ENCODE results near the gene GAB1.

The GAB1 gene

GRCh38 chr4:143326735-143327134, 9.9 kb upstream of the GAB1 start:
- TF ChIP-seq, protein P1, sequence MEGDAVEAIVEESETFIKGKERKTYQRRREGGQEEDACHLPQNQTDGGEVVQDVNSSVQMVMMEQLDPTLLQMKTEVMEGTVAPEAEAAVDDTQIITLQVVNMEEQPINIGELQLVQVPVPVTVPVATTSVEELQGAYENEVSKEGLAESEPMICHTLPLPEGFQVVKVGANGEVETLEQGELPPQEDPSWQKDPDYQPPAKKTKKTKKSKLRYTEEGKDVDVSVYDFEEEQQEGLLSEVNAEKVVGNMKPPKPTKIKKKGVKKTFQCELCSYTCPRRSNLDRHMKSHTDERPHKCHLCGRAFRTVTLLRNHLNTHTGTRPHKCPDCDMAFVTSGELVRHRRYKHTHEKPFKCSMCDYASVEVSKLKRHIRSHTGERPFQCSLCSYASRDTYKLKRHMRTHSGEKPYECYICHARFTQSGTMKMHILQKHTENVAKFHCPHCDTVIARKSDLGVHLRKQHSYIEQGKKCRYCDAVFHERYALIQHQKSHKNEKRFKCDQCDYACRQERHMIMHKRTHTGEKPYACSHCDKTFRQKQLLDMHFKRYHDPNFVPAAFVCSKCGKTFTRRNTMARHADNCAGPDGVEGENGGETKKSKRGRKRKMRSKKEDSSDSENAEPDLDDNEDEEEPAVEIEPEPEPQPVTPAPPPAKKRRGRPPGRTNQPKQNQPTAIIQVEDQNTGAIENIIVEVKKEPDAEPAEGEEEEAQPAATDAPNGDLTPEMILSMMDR (IDR thresholded peaks at IDR 0.05; ENCODE audit: control extremely low read depth, extremely low read depth, low read depth, missing control alignments) = no peak
- ChIA-PET CTCF (interaction anchor here (0.6 to 1.1 kb wide), 3 partner anchors 17 to 149 kb away, joined by 3 to 4 read pairs (median 3); no protein-coding TSS in a partner anchor), POLR2A (no interaction called here)

GRCh38 chr4:143329985-143330384, 6.7 kb upstream of the GAB1 start:
- TF ChIP-seq, protein P1 (IDR thresholded peaks at IDR 0.05; ENCODE audit: control extremely low read depth, extremely low read depth, low read depth, missing control alignments) = no peak
- no peak for DNase-seq (ENCODE audit: extremely low spot score)
- POLR2A ChIA-PET = interaction anchor here (0.5 kb wide), 1 partner anchor 48 kb away, joined by 3 read pairs; no protein-coding TSS in a partner anchor
- CTCF ChIA-PET = interaction anchor here (1.4 to 1.9 kb wide), 2 partner anchors 9 to 14 kb away, joined by 4 to 8 read pairs; no protein-coding TSS in a partner anchor

More at GRCh38 chr4:143326735-143327134, 9.9 kb upstream of the GAB1 start:
- no peak for DNase-seq (ENCODE audit: extremely low spot score)

GRCh38 chr4:143335979-143336780, 496 bp upstream of the GAB1 start:
- TF ChIP-seq, protein P1 (IDR thresholded peaks at IDR 0.05; ENCODE audit: control extremely low read depth, extremely low read depth, low read depth, missing control alignments) = no peak
- peak; percentile 64 for DNase-seq (ENCODE audit: extremely low spot score)
- ChIA-PET CTCF (interaction anchor here (0.8 to 1.9 kb wide), 9 partner anchors 9 to 138 kb away, joined by 3 to 8 read pairs (median 4); no protein-coding TSS in a partner anchor), POLR2A (interaction anchor here (0.6 to 1.1 kb wide), 3 partner anchors 15 to 85 kb away, joined by 3 to 4 read pairs (median 3); no protein-coding TSS in a partner anchor)

DNA sequence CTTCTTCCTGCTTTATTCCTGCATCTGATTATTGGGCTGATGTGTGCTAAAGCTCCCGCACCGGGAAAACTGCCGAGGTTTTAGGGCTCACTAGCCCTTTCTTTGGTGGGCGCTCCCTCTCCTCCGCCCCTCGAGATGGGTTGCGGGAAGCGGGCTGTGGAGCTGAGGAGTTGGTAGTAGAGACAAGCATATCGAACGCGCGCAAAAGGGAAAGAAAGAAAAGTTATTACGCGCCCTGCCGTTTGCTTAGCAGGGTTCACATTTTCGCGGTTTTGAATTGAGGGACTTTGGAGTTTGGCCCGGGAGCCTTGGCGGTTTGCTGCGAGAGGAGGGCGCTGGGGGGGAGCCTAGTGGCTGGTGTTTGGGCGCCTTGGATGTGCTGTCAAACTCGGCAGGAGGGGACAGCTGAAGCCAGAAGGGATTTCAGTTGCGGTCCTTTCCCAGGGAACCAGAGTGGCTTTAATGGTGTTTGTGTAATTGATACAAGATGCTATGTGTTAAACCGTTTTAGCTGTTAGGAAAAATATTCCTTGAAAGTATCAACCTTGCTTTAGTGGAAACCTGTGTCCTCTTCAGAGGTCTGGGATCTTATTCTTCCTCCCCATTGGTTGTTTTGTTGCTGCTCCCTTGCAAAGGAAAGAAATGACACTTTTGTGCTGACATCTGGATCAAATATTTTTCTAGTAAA, 1.1 kb downstream of the GAB1 start:
- DNase-seq (ENCODE audit: extremely low spot score) = no peak
- CTCF ChIA-PET = interaction anchor here (0.8 to 6.9 kb wide), 8 partner anchors 8 to 172 kb away, joined by 3 to 40 read pairs (median 5); no protein-coding TSS in a partner anchor
- TF ChIP-seq, protein P1 (IDR thresholded peaks at IDR 0.05; ENCODE audit: control extremely low read depth, extremely low read depth, low read depth, missing control alignments) = no peak
- POLR2A ChIA-PET = interaction anchor here (0.7 to 1.1 kb wide), 2 partner anchors 37 to 41 kb away, joined by 3 read pairs; no protein-coding TSS in a partner anchor

DNA sequence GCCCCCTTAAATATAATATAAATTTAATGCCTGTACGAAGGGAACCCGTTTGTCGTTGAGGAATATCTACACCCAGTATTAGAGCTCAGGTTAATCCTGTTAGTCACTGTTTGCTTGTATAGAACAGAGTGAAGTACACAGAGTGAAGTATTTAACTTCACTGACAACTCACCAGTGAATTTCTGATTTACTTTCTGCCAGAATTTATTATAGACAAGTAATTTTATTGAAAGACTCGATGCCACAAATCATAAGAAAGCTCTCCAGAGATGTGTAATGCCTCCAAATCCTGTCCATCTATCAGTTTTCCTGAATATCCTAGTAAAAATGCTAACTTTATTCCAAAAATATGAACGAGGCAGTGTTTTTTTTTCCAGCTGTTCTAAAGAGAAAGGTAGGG, 1.6 kb downstream of the GAB1 start:
- ChIA-PET POLR2A (no interaction called here), CTCF (interaction anchor here (1.7 to 6.9 kb wide), 3 partner anchors 14 to 172 kb away, joined by 4 to 40 read pairs (median 5); no protein-coding TSS in a partner anchor)
- no peak for DNase-seq (ENCODE audit: extremely low spot score)
- TF ChIP-seq, protein P1 (IDR thresholded peaks at IDR 0.05; ENCODE audit: control extremely low read depth, extremely low read depth, low read depth, missing control alignments) = no peak

DNA sequence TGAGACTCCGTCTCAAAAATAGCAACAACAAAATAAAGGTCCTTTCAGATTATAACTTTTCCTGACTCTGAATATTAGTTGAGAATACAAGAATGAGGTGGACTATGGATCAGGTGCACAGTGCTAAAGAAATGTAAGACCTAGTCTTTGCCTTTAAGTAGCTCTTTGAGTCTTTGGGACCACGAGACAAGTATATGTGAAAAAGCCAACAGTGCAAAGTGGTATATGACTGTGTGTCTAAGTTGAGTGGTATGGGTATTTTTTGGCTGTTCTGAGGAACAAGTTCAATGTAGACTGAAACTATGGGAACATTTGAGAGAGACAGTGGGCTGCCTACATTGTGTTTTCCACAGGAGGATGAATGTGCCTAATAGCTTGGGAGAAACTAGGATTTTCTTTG, 2.8 kb downstream of the GAB1 start:
- CTCF ChIA-PET = interaction anchor here (0.7 to 6.9 kb wide), 3 partner anchors 13 to 61 kb away, joined by 3 to 40 read pairs (median 13); no protein-coding TSS in a partner anchor
- no peak for DNase-seq (ENCODE audit: extremely low spot score)
- POLR2A ChIA-PET = no interaction called here
- TF ChIP-seq, protein P1 (IDR thresholded peaks at IDR 0.05; ENCODE audit: control extremely low read depth, extremely low read depth, low read depth, missing control alignments) = no peak

Measured in GM10248 (cell line).